ENCODE data around the gene BRWD1.

DNA sequence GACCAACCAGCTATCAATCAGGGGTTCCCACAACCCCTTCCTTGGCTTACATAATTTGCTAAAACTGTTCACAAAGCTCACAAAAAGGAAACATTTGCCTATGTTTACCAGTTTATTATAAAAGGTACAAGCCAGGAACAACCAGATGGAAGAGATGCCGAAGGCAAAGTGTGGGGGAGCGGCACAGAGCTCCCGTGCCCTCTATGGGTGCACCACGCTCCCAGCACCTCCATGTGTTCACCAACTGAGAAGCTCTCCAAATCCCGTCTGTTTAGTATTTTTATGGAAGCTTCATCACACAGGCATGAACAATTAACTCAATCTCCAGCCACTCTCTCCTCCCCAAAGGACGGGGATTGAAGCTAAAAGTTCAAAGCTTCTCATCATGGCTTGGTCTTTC is 163.1 kb downstream of the BRWD1 start:
- TF ChIP-seq POLR2AphosphoS5 (IDR thresholded peaks at IDR 0.05; ENCODE audit: low read depth, low read length) = no peak
- TF ChIP-seq POLR2A (IDR thresholded peaks at IDR 0.05; ENCODE audit: low read depth, low read length) = no peak
- TF ChIP-seq TAF1 (IDR thresholded peaks at IDR 0.05; ENCODE audit: low read depth, low read length) = no peak
- TF ChIP-seq SPI1 (IDR thresholded peaks at IDR 0.05; ENCODE audit: low read depth, low read length) = no peak
